HG03095 (cell line): ENCODE measurements around the gene KPTN.

Experiments
- ATAC-seq: cut with Tn5 transposase; IDR thresholded peaks from one replicate; pipeline ENCODE4 v1.9.1; 2021; ENCODE audit warnings: moderate library complexity; ENCODE audit not compliant: unreplicated experiment

The KPTN gene

DNA sequence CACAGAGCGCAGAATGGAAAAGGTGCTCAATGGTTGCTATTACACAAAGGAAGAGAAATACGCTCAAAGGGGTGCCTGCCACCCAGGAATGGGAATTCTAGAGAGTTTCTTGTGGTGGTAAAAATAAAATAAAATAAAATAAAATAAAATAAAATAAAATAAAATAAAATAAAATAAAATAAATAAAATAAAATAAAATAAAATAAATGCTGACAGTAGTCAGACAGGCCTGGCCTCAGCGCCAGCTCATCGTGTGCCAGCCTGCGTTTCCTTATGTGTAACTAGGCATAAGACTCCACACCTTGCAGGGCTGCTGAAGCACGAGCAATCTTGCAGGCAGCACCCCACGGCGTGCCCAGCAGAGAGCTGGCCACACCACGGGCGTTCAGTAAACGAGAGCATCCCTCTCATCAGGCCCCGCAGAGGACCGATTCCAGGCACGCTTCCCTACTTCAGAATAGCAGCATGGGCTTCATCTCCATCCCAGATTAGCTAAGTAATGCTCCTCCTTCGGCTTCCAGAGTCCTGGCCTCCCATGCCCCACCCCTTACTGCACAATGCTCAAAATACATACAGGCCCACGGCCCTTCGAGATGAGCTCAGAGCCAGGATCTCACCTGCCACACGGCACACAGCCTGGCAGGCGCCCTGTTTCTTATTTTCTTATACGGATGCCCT is 25.3 kb upstream of the KPTN start:
- no peak for ATAC-seq

DNA sequence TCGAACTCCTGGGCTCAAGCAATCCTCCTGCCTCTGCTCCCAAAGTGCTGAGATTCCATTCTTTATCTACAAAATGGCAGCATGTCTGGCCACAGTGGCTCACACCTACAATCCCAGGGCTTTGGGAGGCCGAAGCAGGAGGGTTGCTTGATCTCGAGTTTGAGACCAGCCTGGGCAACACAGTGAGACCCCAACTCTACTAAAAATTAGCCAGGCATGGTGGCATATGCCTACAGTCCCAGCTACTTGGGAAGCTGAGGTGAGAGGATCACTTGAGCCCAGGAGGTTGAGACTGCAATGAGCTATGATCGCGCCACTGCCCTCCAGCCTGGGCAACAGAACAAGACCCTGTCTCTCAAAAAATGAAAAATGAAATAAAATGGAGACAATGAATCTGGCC is 24.7 kb upstream of the KPTN start:
- ATAC-seq: no peak

DNA sequence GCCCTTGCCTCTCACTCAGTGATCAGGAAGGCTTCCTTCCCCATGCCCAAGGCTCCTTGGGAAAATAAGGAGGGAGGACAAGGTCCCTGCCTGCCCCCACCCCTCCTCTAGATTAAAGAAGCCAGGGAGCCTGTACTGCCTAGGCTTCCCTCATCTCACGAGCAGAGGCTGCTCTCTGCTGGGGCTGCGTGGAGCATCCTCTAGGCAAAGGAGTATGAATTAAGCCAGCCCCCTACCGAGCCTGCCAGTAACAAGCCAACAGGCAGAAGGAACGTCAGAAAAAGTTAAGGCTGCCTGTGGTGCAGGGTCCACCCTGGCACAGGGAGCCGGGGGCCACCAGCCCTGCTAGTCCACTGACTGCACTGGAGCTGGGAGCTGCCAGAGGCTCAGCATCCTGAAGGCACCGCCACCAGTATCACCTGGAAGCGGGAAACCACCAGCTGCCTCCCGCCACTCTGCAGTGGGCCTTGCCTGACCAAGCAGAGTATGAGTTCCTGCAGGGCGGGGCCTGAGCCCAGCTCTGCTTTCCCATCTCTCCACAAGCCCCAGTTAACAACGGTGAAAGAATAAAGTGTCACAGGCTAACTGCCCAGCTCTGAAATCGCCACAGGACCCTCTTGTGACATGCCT is 24.0 kb upstream of the KPTN start:
- ATAC-seq: no peak

GRCh38 chr19:47507012-47507411 is 23.0 kb upstream of the KPTN start:
- ATAC-seq: no peak

- no peak for ATAC-seq
These were observed 22.4 kb upstream of the KPTN start for GRCh38 chr19:47506459-47506858.

GRCh38 chr19:47505506-47505905 is 21.5 kb upstream of the KPTN start:
- ATAC-seq: no peak

- no peak for ATAC-seq
These were observed 19.8 kb upstream of the KPTN start for GRCh38 chr19:47503826-47504150.

DNA sequence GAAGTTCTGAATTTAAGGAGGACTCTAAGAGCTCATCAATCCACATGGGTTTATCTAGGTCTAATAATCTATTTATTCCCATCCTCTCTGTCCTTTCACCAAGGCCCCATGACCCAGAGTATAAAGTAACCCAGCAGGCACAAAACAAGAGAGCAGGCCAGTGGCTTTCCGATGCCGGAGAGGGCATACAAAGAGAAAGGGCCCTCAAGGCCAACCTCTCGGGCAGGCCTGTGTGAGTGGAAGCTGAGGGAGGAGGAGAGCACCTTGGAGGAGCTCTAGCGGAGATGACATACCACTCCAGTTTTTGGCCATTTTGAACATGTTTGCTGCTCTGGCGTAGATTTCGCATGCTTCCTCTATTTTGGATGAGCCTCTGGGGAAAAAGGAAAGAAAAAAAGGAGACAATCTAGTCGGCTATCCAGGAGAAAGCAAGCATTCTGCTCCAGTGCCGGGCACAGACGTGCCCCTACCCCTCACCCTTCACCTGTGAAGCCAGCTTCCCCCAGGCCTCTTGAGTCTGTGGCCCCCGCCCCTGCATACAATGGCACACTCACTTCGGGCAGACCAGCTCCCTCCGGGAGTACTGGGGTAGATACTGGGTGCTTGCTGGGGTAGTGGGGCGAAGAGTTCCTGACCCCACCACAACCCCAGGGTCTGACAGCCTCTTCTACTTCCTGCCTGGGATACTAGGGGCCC is 19.3 kb upstream of the KPTN start:
- ATAC-seq: no peak

DNA sequence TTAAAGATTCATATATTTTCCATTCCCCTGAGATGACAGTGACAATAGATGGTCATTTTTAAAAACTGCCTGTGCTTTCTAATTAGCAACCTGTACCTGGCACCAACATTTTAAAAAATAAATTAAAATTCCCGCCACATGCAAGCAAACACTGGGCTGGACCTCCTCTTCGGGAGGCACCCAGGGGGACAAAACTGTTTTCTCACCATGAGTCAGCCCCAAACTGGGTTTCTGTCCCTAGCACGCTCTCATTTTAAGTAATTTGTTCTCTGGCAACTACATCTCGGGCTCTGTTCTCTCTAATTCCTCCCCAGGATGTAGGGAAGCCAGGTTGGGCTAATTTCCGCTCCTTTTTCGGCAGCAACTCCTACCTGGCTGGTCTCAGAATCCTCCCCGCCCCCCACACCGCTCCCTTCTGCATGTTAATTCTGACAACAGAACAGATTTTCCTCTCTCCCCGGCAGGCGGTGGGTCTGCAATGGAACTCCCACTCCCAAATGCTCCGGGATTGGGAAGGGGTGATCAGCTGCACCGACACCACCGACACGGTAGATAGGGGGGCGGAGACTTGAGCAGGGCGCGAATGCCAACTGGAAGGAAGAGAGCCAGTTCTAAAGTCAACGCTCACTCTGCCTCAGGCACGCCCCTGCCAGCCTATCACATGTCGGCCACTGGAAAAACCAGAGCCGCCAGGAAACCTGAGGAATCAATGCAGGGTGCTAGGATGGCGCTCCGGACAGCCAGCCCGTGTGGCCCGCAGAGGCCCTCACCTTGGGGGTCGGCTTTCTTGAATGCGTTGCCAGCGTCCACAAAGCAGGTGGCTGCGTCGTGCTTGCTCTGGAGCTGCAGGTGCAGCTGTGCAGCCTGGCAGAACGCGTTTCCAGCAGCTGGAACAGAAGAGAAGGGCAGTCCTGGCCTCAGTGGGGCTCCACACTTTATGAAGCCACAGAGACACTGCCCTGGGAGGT is 16.1 kb upstream of the KPTN start:
- no peak for ATAC-seq

- no peak for ATAC-seq
These were observed 15.4 kb upstream of the KPTN start for GRCh38 chr19:47499371-47499770.

DNA sequence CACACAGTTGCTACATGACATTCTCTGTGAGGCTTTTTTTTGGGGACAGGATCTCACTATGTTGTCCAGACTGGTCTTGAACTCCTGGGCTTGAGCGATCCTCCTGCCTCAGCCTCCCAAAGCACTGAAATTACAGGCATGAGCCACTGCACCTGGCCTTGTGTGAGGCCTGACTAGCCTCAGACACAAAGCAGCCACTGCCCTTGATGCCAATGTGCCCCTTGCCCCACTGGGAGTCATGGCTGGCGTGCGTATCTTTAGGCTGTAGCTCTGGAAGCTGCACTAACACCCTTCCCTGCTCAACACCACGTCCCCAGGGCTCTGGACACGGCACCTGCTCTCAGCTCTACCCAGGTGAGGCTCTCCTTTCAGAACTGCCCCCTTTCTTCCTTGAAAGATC is 14.5 kb upstream of the KPTN start:
- ATAC-seq: no peak

- no peak for ATAC-seq
These were observed 14.0 kb upstream of the KPTN start for GRCh38 chr19:47497821-47498520.

- no peak for ATAC-seq
These were observed 13.2 kb upstream of the KPTN start for GRCh38 chr19:47497050-47497766.

- no peak for ATAC-seq
These were observed 11.7 kb upstream of the KPTN start for GRCh38 chr19:47495478-47496372.

DNA sequence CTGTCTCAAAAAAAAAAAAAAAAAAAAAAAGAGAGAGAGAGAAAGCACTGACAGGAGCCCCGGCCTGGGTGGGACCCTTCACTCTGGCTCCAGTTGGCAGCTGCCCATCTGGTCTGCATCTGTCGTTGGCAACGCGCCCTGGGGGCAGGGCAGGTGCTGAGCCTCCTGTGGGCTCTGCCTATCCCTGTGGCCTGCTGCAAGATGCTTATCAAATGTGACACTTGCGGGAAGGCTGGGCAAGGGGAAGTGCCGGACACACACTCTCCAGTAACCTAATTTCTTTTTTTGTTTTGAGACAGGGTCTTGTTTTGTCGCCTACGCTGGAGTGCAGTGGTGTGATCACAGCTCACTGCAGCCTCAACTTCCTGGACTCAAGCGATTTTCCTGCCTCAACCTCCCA is 10.7 kb upstream of the KPTN start:
- ATAC-seq: no peak

GRCh38 chr19:47494211-47494547 is 10.2 kb upstream of the KPTN start:
- no peak for ATAC-seq

GRCh38 chr19:47493378-47494210 is 9.6 kb upstream of the KPTN start:
- ATAC-seq: no peak
